PC-9 (cell line): Measurements from ENCODE around the gene NBEA.

Experiments
- EZH2 ChIP-seq: fragments of 200-600 bp; sonication (generic); IDR thresholded peaks from 2 replicates; pipeline ENCODE4 v1.8.0; 2017; ENCODE audit warnings: antibody characterized with exemption, low read depth
- TF ChIP-seq, protein P1 (sequence below): fragments of 200-600 bp; sonication (generic); conservative IDR thresholded peaks from 2 replicates; pipeline ENCODE4 v1.6.1; 2017; ENCODE audit warnings: mixed run types, antibody characterized with exemption, mild to moderate bottlenecking, moderate library complexity

DNA sequence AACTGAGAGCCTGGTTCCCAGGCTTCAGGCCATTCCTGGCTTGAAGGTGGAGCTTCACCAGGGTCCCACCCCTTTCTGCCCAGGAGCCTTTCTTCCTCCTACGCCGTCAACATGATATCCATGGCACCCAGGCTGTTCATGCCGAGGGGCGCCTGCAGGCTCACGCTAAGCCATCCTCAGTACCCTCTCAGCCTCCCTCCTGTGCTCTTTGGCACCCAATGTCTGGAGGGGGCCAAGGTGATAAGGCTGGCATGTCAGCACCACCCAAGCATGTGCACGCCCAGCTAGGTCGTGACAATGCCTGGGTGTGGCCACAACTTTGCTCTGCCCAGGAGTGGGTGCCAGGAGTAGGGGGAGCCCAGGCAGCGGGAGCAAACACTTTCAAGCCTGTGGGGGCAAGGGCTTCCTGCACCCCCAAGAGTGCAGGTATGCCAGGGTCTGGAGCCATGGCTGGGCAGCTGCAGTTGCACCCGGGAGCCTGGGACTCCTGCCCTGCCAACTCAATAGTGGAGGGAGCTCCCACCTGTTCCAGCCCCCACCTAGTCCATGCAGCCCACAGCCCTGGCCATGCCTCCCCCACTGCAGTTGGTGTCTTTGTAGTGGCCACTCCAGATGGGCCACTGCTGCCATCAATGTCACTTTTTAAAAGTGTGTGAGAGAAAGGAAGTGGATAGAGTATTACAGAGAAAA lies 314.5 kb downstream of the NBEA start:
- TF ChIP-seq, protein P1, sequence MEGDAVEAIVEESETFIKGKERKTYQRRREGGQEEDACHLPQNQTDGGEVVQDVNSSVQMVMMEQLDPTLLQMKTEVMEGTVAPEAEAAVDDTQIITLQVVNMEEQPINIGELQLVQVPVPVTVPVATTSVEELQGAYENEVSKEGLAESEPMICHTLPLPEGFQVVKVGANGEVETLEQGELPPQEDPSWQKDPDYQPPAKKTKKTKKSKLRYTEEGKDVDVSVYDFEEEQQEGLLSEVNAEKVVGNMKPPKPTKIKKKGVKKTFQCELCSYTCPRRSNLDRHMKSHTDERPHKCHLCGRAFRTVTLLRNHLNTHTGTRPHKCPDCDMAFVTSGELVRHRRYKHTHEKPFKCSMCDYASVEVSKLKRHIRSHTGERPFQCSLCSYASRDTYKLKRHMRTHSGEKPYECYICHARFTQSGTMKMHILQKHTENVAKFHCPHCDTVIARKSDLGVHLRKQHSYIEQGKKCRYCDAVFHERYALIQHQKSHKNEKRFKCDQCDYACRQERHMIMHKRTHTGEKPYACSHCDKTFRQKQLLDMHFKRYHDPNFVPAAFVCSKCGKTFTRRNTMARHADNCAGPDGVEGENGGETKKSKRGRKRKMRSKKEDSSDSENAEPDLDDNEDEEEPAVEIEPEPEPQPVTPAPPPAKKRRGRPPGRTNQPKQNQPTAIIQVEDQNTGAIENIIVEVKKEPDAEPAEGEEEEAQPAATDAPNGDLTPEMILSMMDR = no peak
- no peak for TF ChIP-seq EZH2
